ENCODE measurements around the gene ASB18. TPM values are rescaled to one million over a fixed set of nuclear protein-coding genes. Genes with fewer than 3 reads are reported as not detected.

ASB18 gene
- polyA plus RNA-seq, 5 donors: 0.04 to 0.21 (median 0.12) TPM; not detected in 1

GRCh38 chr2:236164201-236164924 is 99.8 kb downstream of the ASB18 start:
- DNase-seq: no peak

GRCh38 chr2:236163471-236164200 is 100.6 kb downstream of the ASB18 start:
- no peak for DNase-seq

- no peak for DNase-seq
These were observed 101.2 kb downstream of the ASB18 start for GRCh38 chr2:236162882-236163470.

DNA sequence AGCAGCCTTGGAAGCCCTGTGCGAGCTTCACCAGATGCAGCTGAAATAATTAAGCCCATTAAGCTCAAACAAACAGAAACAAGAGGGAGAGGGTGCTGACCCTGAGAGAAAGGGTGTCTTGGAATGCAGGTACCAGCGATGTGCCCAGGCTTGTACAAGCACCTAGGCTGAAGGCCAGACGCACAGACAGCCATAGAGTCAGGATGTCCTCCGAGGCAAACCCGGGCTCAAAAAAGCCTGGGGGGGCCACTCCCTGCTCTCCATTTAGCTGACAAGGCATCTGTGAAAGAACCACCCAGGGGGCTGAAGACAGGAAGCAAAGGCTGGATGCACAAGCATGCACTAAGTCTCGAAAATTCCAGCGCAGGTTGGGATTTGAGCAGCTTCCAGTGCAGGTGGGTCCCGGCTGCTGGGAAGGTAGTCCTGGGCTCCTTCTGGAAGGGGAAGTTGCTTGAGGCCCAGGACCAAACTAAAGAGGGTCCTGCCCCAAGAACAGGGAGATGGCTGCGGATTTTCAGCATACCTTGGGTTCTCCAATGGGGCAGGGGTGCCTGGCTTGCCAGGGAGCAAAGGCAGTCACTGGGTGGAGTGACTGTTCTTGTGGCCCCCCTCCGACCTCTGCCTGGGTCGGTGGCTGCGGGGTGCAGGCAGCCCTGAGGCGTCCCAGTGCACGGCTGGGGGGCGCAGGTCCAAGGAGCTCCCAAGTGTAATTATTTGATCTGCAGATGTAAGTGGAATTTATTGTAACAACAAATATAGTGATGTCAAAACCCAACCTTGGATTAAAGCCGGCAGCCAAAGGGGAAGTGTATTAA is 102.0 kb downstream of the ASB18 start:
- DNase-seq: no peak

DNA sequence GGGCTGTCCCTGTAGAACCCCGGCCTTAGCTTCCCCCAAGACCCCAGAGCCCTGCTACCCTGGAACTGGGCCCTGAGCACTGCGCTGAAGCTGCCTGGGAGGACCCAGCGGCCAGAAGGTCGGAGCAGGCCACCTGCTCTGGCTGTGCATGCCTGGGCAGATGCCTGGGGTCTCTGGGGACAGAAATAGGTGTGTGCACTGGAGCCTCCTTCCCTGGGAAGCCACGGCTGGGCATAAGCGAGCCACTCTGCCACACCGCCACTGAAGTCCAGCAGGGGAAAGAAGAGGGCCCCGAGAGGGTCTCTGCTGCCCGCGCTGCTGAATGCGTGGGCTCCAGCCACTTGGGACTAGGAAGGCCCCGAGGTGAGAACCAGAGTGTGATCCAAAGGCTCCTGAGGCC is 102.7 kb downstream of the ASB18 start:
- DNase-seq: no peak

DNA sequence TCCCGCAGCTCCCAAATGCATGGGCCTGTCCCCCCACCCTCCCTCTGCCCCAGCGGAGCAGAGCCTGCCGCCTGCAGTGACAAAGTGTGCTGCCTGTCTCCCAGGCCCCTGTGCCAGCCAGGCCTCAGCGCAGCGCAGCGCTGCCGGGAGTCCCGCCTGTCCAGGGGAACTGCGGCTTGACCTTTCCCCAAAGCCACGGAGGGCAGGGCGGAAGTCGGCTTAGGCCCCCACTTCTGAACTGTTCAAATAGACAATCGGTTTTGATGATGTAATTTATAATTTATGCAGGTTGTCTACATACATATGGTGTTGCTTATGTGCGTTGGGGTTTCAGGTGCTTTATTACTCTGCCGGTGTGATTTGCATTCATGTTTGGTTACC is 103.1 kb downstream of the ASB18 start:
- DNase-seq: no peak

DNA sequence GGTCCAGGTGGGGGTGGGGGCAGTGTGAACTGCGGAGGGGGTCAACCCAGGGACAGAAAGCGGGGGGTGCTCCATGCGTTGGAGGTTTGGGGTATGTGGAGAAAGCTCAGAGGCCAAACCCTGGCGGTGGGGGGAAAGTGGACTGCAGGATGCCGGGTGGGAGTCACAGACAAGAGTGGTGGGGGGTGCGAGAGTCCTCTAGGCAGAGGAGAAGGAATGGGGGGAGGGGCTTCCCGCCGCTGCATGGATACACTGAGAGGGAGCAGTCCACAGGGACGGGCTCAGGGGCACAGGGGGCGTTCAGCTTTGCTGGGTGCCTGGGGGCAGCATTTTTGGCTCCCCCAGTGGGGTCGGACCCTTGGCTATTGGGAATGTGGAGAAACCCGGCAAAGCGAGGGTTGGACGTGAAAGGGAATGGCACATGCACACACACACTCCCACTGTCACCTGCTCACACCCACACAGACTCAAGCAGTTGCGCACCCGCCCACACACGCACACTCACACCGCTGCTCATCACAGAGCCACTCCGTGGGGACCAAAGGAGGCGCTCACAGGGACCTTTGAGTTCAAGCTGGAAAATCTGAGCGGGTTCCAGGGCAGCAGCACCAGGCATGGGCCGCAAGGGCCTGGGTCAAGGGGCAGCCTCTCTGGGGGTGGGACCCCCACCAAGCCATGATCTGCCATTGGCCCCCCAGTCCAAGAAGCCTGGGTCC is 103.7 kb downstream of the ASB18 start:
- no peak for DNase-seq

DNA sequence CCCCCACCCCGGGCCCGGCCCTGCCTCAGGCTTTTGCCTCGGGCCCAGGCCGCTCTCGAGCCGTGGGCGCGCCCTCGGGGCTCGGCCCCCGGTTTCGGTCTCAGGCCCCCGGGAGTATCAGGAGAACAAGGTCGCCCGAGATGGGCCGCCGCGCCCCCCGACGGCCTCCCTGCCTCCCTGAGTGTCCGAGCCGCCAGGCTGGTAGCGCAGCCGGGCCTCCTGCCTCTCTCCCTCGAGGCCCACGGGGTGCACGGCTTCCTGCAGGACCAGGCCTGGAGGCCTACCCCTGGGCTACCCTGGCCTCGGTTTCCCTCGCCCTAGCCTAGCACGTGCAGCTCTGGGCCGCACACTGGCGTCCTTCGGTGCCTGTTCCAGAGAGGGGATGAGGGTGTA is 104.4 kb downstream of the ASB18 start:
- no peak for DNase-seq

GRCh38 chr2:236158969-236159777 is 105.0 kb downstream of the ASB18 start:
- DNase-seq: no peak

- DNase-seq: no peak
These were observed 106.2 kb downstream of the ASB18 start for GRCh38 chr2:236157815-236158498.

DNA sequence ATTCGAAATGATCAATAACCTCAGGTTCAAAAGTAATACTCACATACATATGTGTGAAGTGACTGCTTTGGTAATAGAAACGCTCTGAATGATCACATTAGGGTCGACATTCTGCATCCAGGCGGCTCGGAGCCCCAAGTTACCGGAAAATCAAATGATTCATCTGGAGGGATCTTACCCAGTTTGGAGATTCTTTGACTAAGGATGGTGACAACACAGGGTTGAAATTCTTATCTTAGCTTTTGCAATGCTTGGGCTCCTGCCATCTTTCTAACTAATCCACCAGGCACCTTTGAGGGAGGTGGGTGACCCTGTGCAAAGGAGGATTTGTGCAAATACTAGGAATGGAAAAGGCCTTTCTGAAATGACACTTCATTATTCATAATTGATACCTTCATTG is 106.8 kb downstream of the ASB18 start:
- DNase-seq: no peak

DNA sequence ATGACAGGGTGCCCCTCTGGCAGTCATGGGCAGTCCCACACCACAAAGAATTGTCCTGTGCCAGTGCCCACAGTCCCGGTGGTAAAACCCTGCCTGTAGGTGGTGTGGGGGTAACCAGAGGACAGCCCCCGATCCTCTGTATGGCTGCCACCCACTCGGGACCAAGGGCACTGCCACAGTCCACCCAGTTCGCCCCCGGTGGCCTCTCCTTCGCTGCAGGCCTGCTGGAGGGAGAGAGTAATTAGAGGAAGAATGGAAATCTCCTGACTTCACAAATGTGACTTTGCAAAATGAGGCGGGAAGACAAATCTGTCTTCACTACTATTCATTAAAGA is 107.4 kb downstream of the ASB18 start:
- no peak for DNase-seq

DNA sequence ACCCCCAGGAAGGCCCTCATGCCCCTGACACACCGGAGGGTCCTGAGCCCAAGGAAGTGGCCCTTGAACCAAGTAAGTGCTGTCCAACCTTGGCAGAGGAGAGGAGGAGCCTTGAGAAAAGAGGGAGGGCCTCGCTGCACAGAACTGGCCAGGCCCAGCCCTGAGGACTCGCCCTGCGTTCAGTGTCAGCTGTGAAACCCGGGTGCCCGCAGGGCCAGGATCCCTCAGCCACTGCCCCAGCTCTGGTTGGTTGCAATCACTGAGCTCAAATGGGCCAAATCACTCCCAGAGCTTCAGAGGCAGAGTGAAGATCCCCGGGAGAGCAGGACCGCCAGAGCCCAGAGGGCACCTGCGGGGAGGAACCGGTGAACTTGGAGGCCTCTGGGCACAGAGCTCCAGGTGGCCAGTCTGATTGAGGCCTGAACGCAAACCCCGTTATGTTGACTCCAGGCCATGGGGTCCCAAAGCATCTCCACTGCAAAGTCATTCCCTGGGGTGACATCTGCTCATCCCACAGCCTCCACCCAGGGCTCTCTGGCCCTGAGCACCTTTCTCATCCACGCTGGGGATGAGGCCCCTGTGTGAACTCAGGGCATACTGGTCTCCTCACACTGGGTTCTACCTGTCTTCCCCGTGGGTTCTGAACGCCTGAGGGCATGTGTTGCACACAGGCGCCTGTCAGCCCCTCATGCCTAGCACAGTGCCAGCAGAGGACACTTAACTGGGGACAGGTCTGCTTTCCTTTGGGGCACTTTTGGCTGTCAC is 107.9 kb downstream of the ASB18 start:
- no peak for DNase-seq

DNA sequence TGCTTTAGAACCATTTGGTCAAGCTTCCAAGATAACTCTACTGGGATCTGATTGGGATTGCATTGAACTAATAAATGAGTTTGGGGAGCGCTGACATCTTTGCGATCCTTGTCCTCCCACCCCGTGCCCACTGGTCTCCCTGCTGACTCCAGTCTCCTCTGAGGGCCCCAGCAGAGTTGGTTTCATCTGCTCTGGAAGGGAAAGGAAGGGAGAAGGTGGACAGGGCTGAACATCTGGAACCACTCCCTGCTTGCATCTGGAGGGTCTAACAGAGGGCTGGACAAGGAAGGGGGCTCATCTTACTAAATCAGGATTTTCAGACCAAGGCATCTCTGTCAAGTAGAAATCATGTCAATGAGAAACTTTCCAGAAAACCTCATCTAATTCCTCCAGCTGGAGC is 108.8 kb downstream of the ASB18 start:
- DNase-seq: no peak

DNA sequence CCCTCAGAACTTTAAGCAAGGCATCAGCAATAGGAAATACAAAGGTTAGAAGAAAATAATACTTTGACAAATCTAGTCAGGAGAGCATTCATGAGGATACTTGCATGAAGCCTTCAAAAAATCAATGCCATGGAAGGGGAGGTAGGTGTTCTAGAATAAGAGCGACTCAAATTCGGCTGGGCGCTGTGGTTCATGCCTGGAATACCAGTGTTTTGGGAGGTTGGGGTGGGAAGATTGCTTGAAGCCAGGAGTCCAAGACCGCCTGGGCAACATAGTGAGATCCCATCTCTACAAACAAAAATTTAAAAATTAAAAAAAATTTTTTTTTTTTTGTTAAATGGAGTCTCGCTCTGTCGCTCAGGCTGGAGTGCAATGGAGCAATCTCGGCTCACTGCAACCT is 117.8 kb downstream of the ASB18 start:
- no peak for DNase-seq

- DNase-seq: no peak
These were observed 120.4 kb downstream of the ASB18 start for GRCh38 chr2:236143811-236144210.
